Fibroblast of lung (primary cell): ENCODE results near the gene CACNG4. TPM values are rescaled to one million over a fixed set of nuclear protein-coding genes. Genes with fewer than 3 reads are reported as not detected.

Experiments used
- DNase-seq, 2 donors: peaks; one replicate each; pipeline versions ENCODE4 v3.0.0 to v3.0.0-alpha.2; 2010; ENCODE audit warnings: low read depth in 2 of 2
- H2AFZ ChIP-seq: 2 replicates; pipeline ENCODE4 v1.5.1; 2012; ENCODE audit warnings: low read length, control low read depth, inconsistent platforms
- H3K27ac ChIP-seq: 2 replicates; pipeline ENCODE4 v1.5.1; 2011; ENCODE audit warnings: low read length, control low read depth; ENCODE audit not compliant: insufficient read depth
- H3K27me3 ChIP-seq: 2 replicates; pipeline ENCODE4 v1.5.1; 2011; ENCODE audit warnings: mild to moderate bottlenecking, low read length; ENCODE audit not compliant: control insufficient read depth, insufficient read depth
- H3K36me3 ChIP-seq: 2 replicates; pipeline ENCODE4 v1.5.1; 2011; ENCODE audit warnings: low read length; ENCODE audit not compliant: control insufficient read depth, insufficient read depth
- H3K4me1 ChIP-seq: 2 replicates; pipeline ENCODE4 v1.5.1; 2011; ENCODE audit warnings: low read length; ENCODE audit not compliant: control insufficient read depth, insufficient read depth; ENCODE audit errors: extremely low read depth
- H3K4me2 ChIP-seq: 2 replicates; pipeline ENCODE4 v1.5.1; 2011; ENCODE audit warnings: low read length, control low read depth; ENCODE audit not compliant: insufficient read depth; ENCODE audit errors: extremely low read depth
- H3K4me3 ChIP-seq, 4 experiments: fragments of 200-600 bp in 1 of 4; sonication (generic) in 1 of 4; replicated peaks in 1 of 4; 2 replicates each; pipeline ENCODE4 v1.5.1; 2011 to 2016; ENCODE audit warnings: low read length in 4 of 4, low read depth in 3 of 4, mild to moderate bottlenecking in 3 of 4, control low read depth in 2 of 4, inconsistent platforms in 1 of 4, mixed read lengths in 1 of 4; ENCODE audit not compliant: insufficient read depth in 1 of 4; ENCODE audit errors: control extremely low read depth in 1 of 4
- H3K79me2 ChIP-seq: 2 replicates; pipeline ENCODE4 v1.5.1; 2012; ENCODE audit warnings: mild to moderate bottlenecking, low read length, inconsistent platforms; ENCODE audit not compliant: control insufficient read depth, insufficient read depth
- H3K9ac ChIP-seq: 2 replicates; pipeline ENCODE4 v1.5.1; 2011; ENCODE audit warnings: mild to moderate bottlenecking, low read length, control low read depth; ENCODE audit not compliant: insufficient read depth
- H3K9me3 ChIP-seq: 2 replicates; pipeline ENCODE4 v1.5.1; 2012; ENCODE audit warnings: low read depth, low read length; ENCODE audit not compliant: control insufficient read depth, insufficient read depth
- H4K20me1 ChIP-seq: 2 replicates; pipeline ENCODE4 v1.5.1; 2011; ENCODE audit warnings: low read length; ENCODE audit not compliant: control insufficient read depth, insufficient read depth; ENCODE audit errors: extremely low read depth
- CTCF ChIP-seq, 2 donors: IDR thresholded peaks in 1 of 2; conservative IDR thresholded peaks in 1 of 2; 1 replicate in 1 of 2; 2 replicates in 1 of 2; pipeline ENCODE4 v1.5.1; 2011 to 2012; ENCODE audit warnings: low read length in 2 of 2, control low read depth in 1 of 2, inconsistent platforms in 1 of 2, low read depth in 1 of 2, mild to moderate bottlenecking in 1 of 2
- EZH2 ChIP-seq: IDR thresholded peaks from 2 replicates; pipeline ENCODE4 v1.5.1; 2012; ENCODE audit warnings: low read length, control low read depth, mild to moderate bottlenecking; ENCODE audit errors: missing control alignments
- polyA plus RNA-seq, 2 donors: library from polyadenylated mRNA; depleted of rRNA in 1 of 2; stranded (reverse) in 1 of 2; unstranded in 1 of 2; fragments of >200 nt; gene quantifications; 2 replicates each; pipeline ENCODE4 v1.2.1, GENCODE V29; 2011 to 2012; ENCODE audit warnings: missing spikeins in 1 of 2
- total RNA-seq: library from RNA; depleted of rRNA; stranded (reverse); fragments of >200 nt; gene quantifications from 2 replicates; pipeline ENCODE4 v1.2.1, GENCODE V29; 2014

Gene CACNG4
- total and polyA plus RNA-seq, 2 donors (not counting 1 experiment from before 2014, with no cell fraction given), result not detected

- Histone ChIP-seq H3K27ac (no peak overlapping the region), H3K4me2 (no peak overlapping the region), H3K4me3 (no peak overlapping the region), H3K36me3 (no peaks in the 10 kb centered on the region), H2AFZ (no peak overlapping the region), H3K9ac (no peak overlapping the region), H3K27me3 (no peaks in the 10 kb centered on the region), H4K20me1 (no peaks in the 10 kb centered on the region), H3K79me2 (no peaks in the 10 kb centered on the region), H3K4me1 (no peaks in the 10 kb centered on the region), H3K9me3 (no peaks in the 10 kb centered on the region)
- DNase-seq, result no peak
- TF ChIP-seq CTCF (conservative IDR thresholded peaks at IDR 0.05 in 1 of 2, IDR thresholded peaks at IDR 0.05 in 1 of 2; ENCODE audit: low read depth in 1 of 2, low read length in 2 of 2) (no peak), EZH2 (no peak)
Observed at GRCh38 chr17:67008101-67008500, 43.6 kb downstream of the CACNG4 start.

GRCh38 chr17:67011527-67012175 is 47.1 kb downstream of the CACNG4 start:
- Histone ChIP-seq H3K4me1 (no peaks in the 10 kb centered on the region), H3K36me3 (no peaks in the 10 kb centered on the region), H4K20me1 (no peaks in the 10 kb centered on the region), H3K4me3 (no peak overlapping the region), H2AFZ (no peak overlapping the region), H3K79me2 (no peaks in the 10 kb centered on the region), H3K9me3 (no peaks in the 10 kb centered on the region), H3K9ac (no peak overlapping the region), H3K4me2 (no peak overlapping the region), H3K27me3 (no peaks in the 10 kb centered on the region), H3K27ac (no peak overlapping the region)
- DNase-seq, result no peak
- no peak for TF ChIP-seq CTCF (conservative IDR thresholded peaks at IDR 0.05 in 1 of 2, IDR thresholded peaks at IDR 0.05 in 1 of 2; ENCODE audit: low read depth in 1 of 2, low read length in 2 of 2)
- no peak for TF ChIP-seq EZH2

- Histone ChIP-seq H2AFZ (no peak overlapping the region), H3K9me3 (no peaks in the 10 kb centered on the region), H3K4me2 (no peak overlapping the region), H3K36me3 (no peaks in the 10 kb centered on the region), H3K4me3 (no peak overlapping the region), H4K20me1 (no peaks in the 10 kb centered on the region), H3K79me2 (no peaks in the 10 kb centered on the region), H3K27ac (no peak overlapping the region), H3K9ac (no peak overlapping the region), H3K27me3 (peaks cover 2% of the 10 kb centered on the region), H3K4me1 (no peaks in the 10 kb centered on the region)
- no peak for TF ChIP-seq CTCF (conservative IDR thresholded peaks at IDR 0.05 in 1 of 2, IDR thresholded peaks at IDR 0.05 in 1 of 2; ENCODE audit: low read depth in 1 of 2, low read length in 2 of 2)
- TF ChIP-seq EZH2, result no peak
- no peak for DNase-seq
Observed at GRCh38 chr17:67013891-67014290, 49.4 kb downstream of the CACNG4 start.
